ENCODE data around the gene LTBP2.

The LTBP2 gene

GRCh38 chr14:74546416-74546815, 65.6 kb downstream of the LTBP2 start:
- TF ChIP-seq EP300 (IDR thresholded peaks at IDR 0.05; ENCODE audit: borderline replicate concordance) (no peak), NFIC (IDR thresholded peaks at IDR 0.05) (no peak), EGR1 (IDR thresholded peaks at IDR 0.05) (no peak), TCF12 (IDR thresholded peaks at IDR 0.05; ENCODE audit: low read depth) (no peak), CREB1 (IDR thresholded peaks at IDR 0.05; ENCODE audit: low read depth) (no peak), TAF1 (IDR thresholded peaks at IDR 0.05; ENCODE audit: low read depth) (no peak), REST (IDR thresholded peaks at IDR 0.05; ENCODE audit: low read depth) (no peak), MAX (IDR thresholded peaks at IDR 0.05) (no peak), FOXM1 (IDR thresholded peaks at IDR 0.05; ENCODE audit: borderline replicate concordance, low read depth) (no peak), RAD21 (IDR thresholded peaks at IDR 0.05; ENCODE audit: low read depth) (no peak), CEBPB (IDR thresholded peaks at IDR 0.05) (no peak), YY1 (IDR thresholded peaks at IDR 0.05; ENCODE audit: low read depth) (no peak)

- no peak for TF ChIP-seq EGR1 (IDR thresholded peaks at IDR 0.05)
- no peak for TF ChIP-seq RAD21 (IDR thresholded peaks at IDR 0.05; ENCODE audit: low read depth)
- no peak for TF ChIP-seq REST (IDR thresholded peaks at IDR 0.05; ENCODE audit: low read depth)
- TF ChIP-seq YY1 (IDR thresholded peaks at IDR 0.05; ENCODE audit: low read depth), result no peak
- no peak for TF ChIP-seq ZBTB7A (IDR thresholded peaks at IDR 0.05; ENCODE audit: low read depth)
- no peak for TF ChIP-seq EP300 (IDR thresholded peaks at IDR 0.05; ENCODE audit: borderline replicate concordance)
- TF ChIP-seq CREB1 (IDR thresholded peaks at IDR 0.05; ENCODE audit: low read depth), result no peak
- no peak for TF ChIP-seq TEAD4 (IDR thresholded peaks at IDR 0.05)
- TF ChIP-seq TCF12 (IDR thresholded peaks at IDR 0.05; ENCODE audit: low read depth), result no peak
- no peak for TF ChIP-seq USF1 (IDR thresholded peaks at IDR 0.05)
- TF ChIP-seq CEBPB (IDR thresholded peaks at IDR 0.05), result no peak
- TF ChIP-seq TAF1 (IDR thresholded peaks at IDR 0.05; ENCODE audit: low read depth), result no peak
Observed at GRCh38 chr14:74545386-74545785, 66.7 kb downstream of the LTBP2 start.

- TF ChIP-seq RAD21 (IDR thresholded peaks at IDR 0.05; ENCODE audit: low read depth) (no peak), MAX (IDR thresholded peaks at IDR 0.05) (no peak)
Observed at GRCh38 chr14:74543771-74544438, 68.1 kb downstream of the LTBP2 start.

GRCh38 chr14:74542056-74542685, 69.9 kb downstream of the LTBP2 start:
- TF ChIP-seq EGR1 (IDR thresholded peaks at IDR 0.05) (no peak), CEBPB (IDR thresholded peaks at IDR 0.05) (no peak), EP300 (IDR thresholded peaks at IDR 0.05; ENCODE audit: borderline replicate concordance) (no peak), MAX (IDR thresholded peaks at IDR 0.05) (no peak), FOXM1 (IDR thresholded peaks at IDR 0.05; ENCODE audit: borderline replicate concordance, low read depth) (no peak), ZBTB7A (IDR thresholded peaks at IDR 0.05; ENCODE audit: low read depth) (no peak), TEAD4 (IDR thresholded peaks at IDR 0.05) (no peak), CREB1 (IDR thresholded peaks at IDR 0.05; ENCODE audit: low read depth) (no peak), YY1 (IDR thresholded peaks at IDR 0.05; ENCODE audit: low read depth) (no peak), NFIC (IDR thresholded peaks at IDR 0.05) (no peak)

- no peak for TF ChIP-seq YY1 (IDR thresholded peaks at IDR 0.05; ENCODE audit: low read depth)
- TF ChIP-seq CREB1 (IDR thresholded peaks at IDR 0.05; ENCODE audit: low read depth), result no peak
- TF ChIP-seq EGR1 (IDR thresholded peaks at IDR 0.05), result no peak
Observed at GRCh38 chr14:74541225-74541624, 70.8 kb downstream of the LTBP2 start.

GRCh38 chr14:74539503-74539902, 72.5 kb downstream of the LTBP2 start:
- no peak for TF ChIP-seq EP300 (IDR thresholded peaks at IDR 0.05; ENCODE audit: borderline replicate concordance)
- TF ChIP-seq TAF1 (IDR thresholded peaks at IDR 0.05; ENCODE audit: low read depth), result no peak
- no peak for TF ChIP-seq RAD21 (IDR thresholded peaks at IDR 0.05; ENCODE audit: low read depth)
- no peak for TF ChIP-seq TEAD4 (IDR thresholded peaks at IDR 0.05)
- TF ChIP-seq TCF12 (IDR thresholded peaks at IDR 0.05; ENCODE audit: low read depth), result no peak
- TF ChIP-seq CEBPB (IDR thresholded peaks at IDR 0.05), result no peak
- TF ChIP-seq USF1 (IDR thresholded peaks at IDR 0.05), result no peak
- no peak for TF ChIP-seq YY1 (IDR thresholded peaks at IDR 0.05; ENCODE audit: low read depth)
- TF ChIP-seq NFIC (IDR thresholded peaks at IDR 0.05), result no peak
- TF ChIP-seq MAX (IDR thresholded peaks at IDR 0.05), result no peak
- TF ChIP-seq FOXM1 (IDR thresholded peaks at IDR 0.05; ENCODE audit: borderline replicate concordance, low read depth), result no peak
- no peak for TF ChIP-seq REST (IDR thresholded peaks at IDR 0.05; ENCODE audit: low read depth)
- TF ChIP-seq CREB1 (IDR thresholded peaks at IDR 0.05; ENCODE audit: low read depth), result no peak
- TF ChIP-seq ZBTB7A (IDR thresholded peaks at IDR 0.05; ENCODE audit: low read depth), result no peak
